ENCODE data around the gene CHAT.

- TF ChIP-seq POLR2A (IDR thresholded peaks at IDR 0.05; ENCODE audit: low read depth, low read length) = no peak
- TF ChIP-seq SPI1 (IDR thresholded peaks at IDR 0.05; ENCODE audit: low read depth, low read length) = no peak
- TF ChIP-seq POLR2AphosphoS5 (IDR thresholded peaks at IDR 0.05; ENCODE audit: low read depth, low read length) = no peak
- TF ChIP-seq POU2F2 (IDR thresholded peaks at IDR 0.05; ENCODE audit: low read depth, low read length) = no peak
- no peak for TF ChIP-seq TAF1 (IDR thresholded peaks at IDR 0.05; ENCODE audit: low read depth, low read length)
- TF ChIP-seq PAX5 (IDR thresholded peaks at IDR 0.05; ENCODE audit: insufficient read depth, low read length, severe bottlenecking) = no peak
These were observed 4.9 kb upstream of the CHAT start for GRCh38 chr10:49609006-49609282.

Data from GM12891 (cell line).